Uterus (tissue), 4 donors: Measurements from ENCODE around the gene RELA. TPM values are rescaled to one million over a fixed set of nuclear protein-coding genes. Genes with fewer than 3 reads are reported as not detected.
"Not testable (repeated sequence)": the region's sequence is repeated elsewhere in the genome, so short reads cannot be mapped to it uniquely, and the experiment has no call there.

Experiments
- DNase-seq, 2 donors: peaks; one replicate each; pipeline ENCODE4 v3.0.0-alpha.2; 2019 to 2020
- H3K27ac ChIP-seq, 2 donors: fragments of 200-600 bp; sonication (generic); 1 replicate in 1 of 2; 2 replicates in 1 of 2; pipeline ENCODE4 v1.5.1; 2016 to 2018
- H3K27me3 ChIP-seq, 2 donors: fragments of 200-600 bp; sonication (generic); one replicate each; pipeline ENCODE4 v1.5.1; 2018 to 2019; ENCODE audit warnings: control low read depth in 1 of 2
- H3K36me3 ChIP-seq, 2 donors: fragments of 200-600 bp; sonication (generic); one replicate each; pipeline ENCODE4 v1.5.1; 2019; ENCODE audit warnings: control low read depth in 1 of 2
- H3K4me1 ChIP-seq, 2 donors: fragments of 200-600 bp; sonication (generic); one replicate each; pipeline ENCODE4 v1.5.1; 2018 to 2019; ENCODE audit warnings: control low read depth in 1 of 2
- H3K4me3 ChIP-seq, 2 donors: fragments of 200-600 bp; sonication (generic); 1 replicate in 1 of 2; 2 replicates in 1 of 2; pipeline ENCODE4 v1.5.1; 2018 to 2019; ENCODE audit warnings: mild to moderate bottlenecking in 1 of 2
- H3K9me3 ChIP-seq, 2 donors: fragments of 200-600 bp; sonication (generic); one replicate each; pipeline ENCODE4 v1.5.1; 2019; ENCODE audit warnings: control low read depth in 1 of 2
- POLR2A ChIP-seq, 2 donors: fragments of 450-650 bp; IDR thresholded peaks; one replicate each; pipeline ENCODE4 v1.6.1; 2016; ENCODE audit warnings: antibody characterized with exemption in 2 of 2, mild to moderate bottlenecking in 1 of 2, moderate library complexity in 1 of 2
- intact Hi-C: fragments of 100-400 bp; cut with DNase I; formaldehyde crosslinking; loops from one replicate; pipeline ENCODE4 v1.15.1; 2023; ENCODE audit warnings: low total_unique reads
- total RNA-seq, 4 donors: library from RNA; depleted of rRNA in 3 of 4; stranded (reverse); fragments of >200 nt in 3 of 4; gene quantifications; one replicate each; pipeline versions ENCODE4 v1.1.0 to v1.2.4, GENCODE V29; 2014 to 2023
- TF ChIP-seq, protein P1 (sequence below), 4 experiments: fragments of 200-600 bp in 2 of 4; fragments of 450-650 bp in 2 of 4; sonication (generic) in 2 of 4; IDR thresholded peaks; one replicate each; pipeline ENCODE4 v1.5.1; 2016 to 2019; ENCODE audit warnings: antibody characterized with exemption in 4 of 4, mild to moderate bottlenecking in 2 of 4, moderate library complexity in 1 of 4
- donor health status: DM: yes; HTN: yes; CAD: no.

The RELA gene
- total RNA-seq, 4 donors from 2014 or later: 6.7 to 97.1 (median 36.5) TPM

DNA sequence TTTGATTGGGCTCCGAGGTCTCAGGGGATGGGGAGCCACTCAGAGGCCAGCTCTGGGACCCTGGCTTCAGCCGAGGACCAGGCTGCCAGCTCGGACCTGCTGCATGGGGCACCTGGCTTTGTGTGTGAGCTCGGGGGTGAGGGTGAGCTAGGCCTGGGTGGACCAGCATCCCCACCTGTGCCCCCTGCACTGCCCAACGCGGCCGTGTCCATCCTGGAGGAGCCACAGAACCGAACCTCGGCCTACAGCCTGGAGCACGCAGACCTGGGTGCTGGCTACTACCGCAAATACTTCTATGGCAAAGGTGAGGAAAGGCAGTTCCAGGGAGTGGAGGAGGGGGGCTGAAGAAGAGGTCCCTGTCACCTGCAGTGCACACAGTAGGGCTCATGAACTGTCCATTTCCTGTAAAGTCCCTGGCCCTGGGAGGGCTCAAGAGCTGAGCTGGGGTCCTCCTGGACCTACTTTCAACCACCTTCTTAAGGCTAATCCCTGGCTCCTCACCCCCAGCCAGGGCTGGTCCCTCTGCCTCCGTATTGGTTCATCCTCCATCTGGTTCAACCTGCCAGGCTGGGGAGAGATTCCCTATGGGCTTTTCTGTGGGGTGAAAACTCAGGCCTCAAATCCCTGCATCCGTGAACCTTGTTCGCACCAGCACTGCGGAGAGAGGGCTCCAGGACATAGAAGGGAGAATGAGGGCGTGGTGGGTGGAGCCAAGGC, 21.3 kb downstream of the RELA start:
- H3K9me3 ChIP-seq: no peaks in the 10 kb centered on the region
- intact Hi-C loops: no loop called here
- no peaks in the 10 kb centered on the region for H3K27me3 ChIP-seq
- H3K4me3 ChIP-seq: no peak overlapping the region
- no peak for DNase-seq
- H3K36me3 ChIP-seq: no peaks in the 10 kb centered on the region
- H3K4me1 ChIP-seq: peaks cover 0 to 15% of the 10 kb centered on the region in 2 donors
- TF ChIP-seq, protein P1, sequence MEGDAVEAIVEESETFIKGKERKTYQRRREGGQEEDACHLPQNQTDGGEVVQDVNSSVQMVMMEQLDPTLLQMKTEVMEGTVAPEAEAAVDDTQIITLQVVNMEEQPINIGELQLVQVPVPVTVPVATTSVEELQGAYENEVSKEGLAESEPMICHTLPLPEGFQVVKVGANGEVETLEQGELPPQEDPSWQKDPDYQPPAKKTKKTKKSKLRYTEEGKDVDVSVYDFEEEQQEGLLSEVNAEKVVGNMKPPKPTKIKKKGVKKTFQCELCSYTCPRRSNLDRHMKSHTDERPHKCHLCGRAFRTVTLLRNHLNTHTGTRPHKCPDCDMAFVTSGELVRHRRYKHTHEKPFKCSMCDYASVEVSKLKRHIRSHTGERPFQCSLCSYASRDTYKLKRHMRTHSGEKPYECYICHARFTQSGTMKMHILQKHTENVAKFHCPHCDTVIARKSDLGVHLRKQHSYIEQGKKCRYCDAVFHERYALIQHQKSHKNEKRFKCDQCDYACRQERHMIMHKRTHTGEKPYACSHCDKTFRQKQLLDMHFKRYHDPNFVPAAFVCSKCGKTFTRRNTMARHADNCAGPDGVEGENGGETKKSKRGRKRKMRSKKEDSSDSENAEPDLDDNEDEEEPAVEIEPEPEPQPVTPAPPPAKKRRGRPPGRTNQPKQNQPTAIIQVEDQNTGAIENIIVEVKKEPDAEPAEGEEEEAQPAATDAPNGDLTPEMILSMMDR (IDR thresholded peaks at IDR 0.05): no peak
- no peak for TF ChIP-seq POLR2A (IDR thresholded peaks at IDR 0.05)
- no peak overlapping the region for H3K27ac ChIP-seq

DNA sequence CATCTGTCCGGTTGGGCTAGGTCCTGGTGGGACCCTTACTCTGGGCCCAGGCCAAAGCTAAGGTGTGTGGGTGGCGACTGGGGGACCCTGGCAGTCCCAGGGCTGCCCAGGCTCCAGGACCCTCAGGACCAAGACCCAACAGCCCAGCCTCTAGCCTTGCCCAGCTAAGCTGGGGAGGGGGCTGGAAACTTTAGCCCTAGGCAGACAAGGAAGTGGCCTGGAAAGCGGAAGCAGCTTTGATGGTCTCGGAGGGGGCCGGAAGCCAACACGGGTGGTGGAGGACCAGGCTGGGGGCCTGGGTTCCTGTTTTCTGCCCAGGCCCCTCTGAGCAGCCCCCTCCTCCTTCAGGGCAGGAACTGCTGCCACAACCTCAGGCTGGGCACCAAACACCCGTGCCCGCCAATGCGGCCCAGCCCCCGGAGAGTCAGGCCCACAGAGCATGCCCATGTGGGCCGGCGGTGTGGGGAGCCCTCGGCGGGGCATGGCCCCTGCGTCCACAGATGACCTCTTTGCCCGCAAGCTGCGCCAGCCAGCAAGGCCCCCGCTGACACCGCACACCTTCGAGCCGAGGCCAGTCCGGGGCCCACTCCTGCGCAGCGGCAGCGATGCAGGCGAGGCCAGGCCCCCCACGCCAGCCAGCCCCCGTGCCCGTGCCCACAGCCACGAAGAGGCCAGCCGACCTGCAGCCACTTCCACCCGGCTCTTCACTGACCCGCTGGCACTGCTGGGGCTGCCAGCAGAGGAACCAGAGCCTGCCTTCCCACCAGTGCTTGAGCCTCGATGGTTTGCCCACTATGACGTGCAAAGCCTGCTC, 22.0 kb downstream of the RELA start:
- intact Hi-C loops: no loop called here
- Histone ChIP-seq H3K9me3 (no peaks in the 10 kb centered on the region), H3K36me3 (no peaks in the 10 kb centered on the region), H3K4me1 (peaks cover 0 to 15% of the 10 kb centered on the region in 2 donors), H3K4me3 (no peak overlapping the region), H3K27me3 (no peaks in the 10 kb centered on the region), H3K27ac (peak overlapping the region; percentile 40 to 53)
- DNase-seq: no peak
- no peak for TF ChIP-seq POLR2A (IDR thresholded peaks at IDR 0.05)
- TF ChIP-seq, protein P1 (IDR thresholded peaks at IDR 0.05): no peak

DNA sequence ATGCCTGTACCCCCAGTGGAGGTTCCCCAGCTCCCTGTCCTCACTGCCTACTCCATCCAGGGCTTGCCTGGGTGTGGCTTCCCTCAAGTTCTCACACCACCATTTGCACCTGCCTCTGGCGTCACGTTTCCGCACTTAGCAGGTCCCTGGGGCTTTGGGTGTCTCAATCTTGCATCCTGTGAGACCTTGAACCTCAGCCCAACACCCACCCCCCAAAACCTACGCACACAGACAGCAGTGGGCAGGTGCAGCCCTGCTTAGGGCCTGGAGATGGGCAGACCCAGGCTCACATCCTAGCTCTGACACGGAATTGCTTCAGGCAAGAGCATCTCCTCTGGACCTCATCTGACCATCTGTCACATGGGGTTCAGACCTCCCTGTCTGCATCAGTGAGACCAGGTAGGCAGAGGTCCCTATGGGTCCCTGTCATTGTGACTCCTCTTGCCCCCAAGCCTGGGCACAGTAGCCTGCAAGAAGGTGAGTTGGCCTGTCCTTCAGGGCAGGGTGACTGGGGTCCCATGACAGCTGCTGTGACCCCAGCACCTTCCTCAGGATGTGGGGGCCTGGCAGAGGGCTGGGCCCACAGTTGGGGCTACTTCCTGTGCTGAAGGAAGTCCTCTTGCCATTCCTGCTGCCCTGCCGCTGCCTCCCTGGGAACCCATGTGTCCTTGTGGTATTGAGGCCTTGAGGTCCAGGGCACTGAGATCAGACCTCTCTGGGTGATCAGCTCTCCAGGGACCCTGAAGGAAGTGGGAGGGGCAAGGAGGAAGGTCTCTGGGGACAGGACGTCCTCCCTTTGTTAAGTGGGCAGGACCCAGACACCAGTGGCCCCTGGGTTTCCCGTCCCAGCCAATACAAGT, 22.9 kb downstream of the RELA start:
- H3K9me3 ChIP-seq: no peaks in the 10 kb centered on the region
- intact Hi-C loops: loop anchor here (10.0 kb wide), 1 partner anchor 175 kb away; no protein-coding TSS in a partner anchor
- no peaks in the 10 kb centered on the region for H3K36me3 ChIP-seq
- peaks cover 0 to 15% of the 10 kb centered on the region in 2 donors for H3K4me1 ChIP-seq
- H3K4me3 ChIP-seq: no peak overlapping the region
- H3K27me3 ChIP-seq: no peaks in the 10 kb centered on the region
- H3K27ac ChIP-seq: peak overlapping the region; percentile 40 to 81
- TF ChIP-seq POLR2A (IDR thresholded peaks at IDR 0.05): no peak
- TF ChIP-seq, protein P1 (IDR thresholded peaks at IDR 0.05): no peak
- DNase-seq: no peak

DNA sequence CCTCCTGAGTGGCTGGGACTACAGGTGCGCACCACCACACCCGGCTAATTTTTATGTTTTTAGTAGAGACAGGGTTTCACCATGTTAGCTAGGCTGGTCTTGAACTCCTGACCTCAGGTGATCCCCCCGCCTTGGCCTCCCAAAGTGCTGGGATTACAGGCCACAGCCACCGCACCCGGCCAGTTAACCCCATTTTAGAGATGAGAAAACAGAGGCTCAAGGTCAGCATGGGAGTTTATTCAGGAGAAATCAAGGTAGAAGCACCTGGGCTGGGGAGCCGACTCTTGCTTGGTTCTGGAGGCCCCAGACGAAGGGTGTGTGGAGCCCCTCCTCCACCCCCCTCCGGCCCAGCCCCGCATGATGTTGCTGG, 23.5 kb downstream of the RELA start:
- not testable (repeated sequence) for H3K27me3 ChIP-seq, H3K9me3 ChIP-seq, DNase-seq, H3K36me3 ChIP-seq
- Histone ChIP-seq H3K4me1 (peaks cover 0 to 15% of the 10 kb centered on the region in 2 donors), H3K4me3 (peak overlapping the region in 1 of 2 donors; percentile 60), H3K27ac (peak overlapping the region; percentile 81 to 84)
- intact Hi-C loops: loop anchor here (10.0 kb wide), 1 partner anchor 176 kb away; no protein-coding TSS in a partner anchor

DNA sequence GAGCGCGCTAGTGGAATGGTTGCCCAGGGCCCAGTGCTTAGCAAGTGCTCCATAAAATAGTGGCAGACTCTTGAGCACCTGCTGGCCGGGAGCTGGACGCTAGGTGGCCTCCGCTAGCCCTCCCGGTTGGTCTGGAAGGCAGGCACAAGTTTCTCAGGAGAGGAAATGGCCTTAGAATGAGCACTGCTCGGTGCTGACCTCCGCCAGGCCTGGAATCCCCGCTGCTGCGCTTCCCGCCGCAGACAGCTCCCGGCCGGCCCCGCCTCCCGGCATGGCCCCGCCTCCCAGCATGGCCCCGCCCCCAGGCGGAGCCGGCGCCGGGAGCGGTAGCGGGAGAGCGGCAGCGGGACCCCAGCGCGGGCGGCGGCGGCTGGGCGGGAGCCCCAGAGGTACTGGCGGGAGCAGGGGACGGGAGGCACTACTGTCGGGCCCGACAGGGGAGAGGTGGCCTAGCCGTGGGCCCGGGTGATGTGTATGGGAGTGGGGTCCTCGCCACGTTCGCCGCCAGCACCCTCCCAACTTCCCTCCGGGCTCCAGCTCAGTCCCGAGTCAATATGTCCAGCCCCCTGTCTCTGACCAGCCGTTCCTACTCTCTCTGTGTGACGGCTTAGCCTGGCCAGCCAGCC, 24.8 kb downstream of the RELA start, which contains the start of gene SIPA1:
Gene SIPA1 (plus strand): TSS at position 308 of the 626 bp plus-strand sequence. CDS start 2,821 bp downstream, outside the sequence.
- intact Hi-C loops: loop anchor here (10.0 kb wide), 1 partner anchor 177 kb away; no protein-coding TSS in a partner anchor
- H3K4me1 ChIP-seq: peaks cover 0 to 15% of the 10 kb centered on the region in 2 donors
- no peaks in the 10 kb centered on the region for H3K36me3 ChIP-seq
- no peaks in the 10 kb centered on the region for H3K27me3 ChIP-seq
- H3K4me3 ChIP-seq: peak within 1 kb of the TSS; percentile 53 to 60
- TF ChIP-seq POLR2A (IDR thresholded peaks at IDR 0.05): peak; percentile 71 to 77
- TF ChIP-seq, protein P1 (IDR thresholded peaks at IDR 0.05): peak in 3 of 4 experiments; percentile 27 to 59 (median 39)
- H3K9me3 ChIP-seq: no peaks in the 10 kb centered on the region
- H3K27ac ChIP-seq: peak within 1 kb of the TSS; percentile 81 to 84
- peak; percentile 78 to 83 for DNase-seq
